HG03097 (cell line): Measurements from ENCODE around the gene C3AR1.
"Not testable (repeated sequence)": the region's sequence is repeated elsewhere in the genome, so short reads cannot be mapped to it uniquely, and the experiment has no call there.

ENCODE experiments used
- ATAC-seq: cut with Tn5 transposase; IDR thresholded peaks from one replicate; pipeline ENCODE4 v1.9.1; 2021; ENCODE audit not compliant: unreplicated experiment, low FRiP score

Gene C3AR1

DNA sequence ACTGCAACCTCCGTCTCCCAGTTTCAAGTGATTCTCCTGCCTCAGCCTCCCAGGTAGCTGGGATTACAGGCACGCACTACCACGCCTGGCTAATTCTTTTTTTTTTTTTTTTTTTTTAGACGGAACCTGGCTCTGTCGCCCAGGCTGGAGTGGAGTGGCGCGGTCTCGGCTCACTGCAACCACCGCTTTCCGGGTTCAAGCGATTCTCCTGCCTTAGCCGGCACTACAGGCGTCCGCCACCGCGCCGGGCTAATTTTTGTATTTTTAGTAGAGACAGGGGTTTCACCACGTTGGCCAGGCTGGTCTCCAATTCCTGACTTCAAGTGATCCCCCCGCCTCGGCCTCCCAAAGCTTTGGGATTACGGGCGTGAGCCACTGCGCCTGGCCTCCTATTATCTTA is 35.1 kb downstream of the C3AR1 start:
- ATAC-seq: not testable (repeated sequence)

DNA sequence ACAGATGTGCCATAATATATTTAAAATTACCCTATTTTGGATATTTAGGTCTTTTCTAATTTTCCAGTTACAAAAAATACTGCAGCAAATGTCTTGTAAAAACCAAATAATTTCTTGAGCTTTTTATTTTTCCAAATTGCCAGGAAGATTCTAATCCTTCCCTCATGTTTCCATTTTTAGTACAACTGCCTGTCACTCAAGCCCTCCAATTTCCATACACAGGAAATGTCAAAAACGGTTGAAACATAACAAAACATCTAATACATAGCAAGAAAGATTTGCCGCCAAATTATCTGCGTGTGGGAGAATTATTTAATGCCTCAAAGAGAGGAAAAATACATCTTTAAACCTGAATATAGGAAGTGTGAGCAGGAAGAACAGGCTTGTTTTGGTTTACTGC is 36.0 kb downstream of the C3AR1 start:
- no peak for ATAC-seq

DNA sequence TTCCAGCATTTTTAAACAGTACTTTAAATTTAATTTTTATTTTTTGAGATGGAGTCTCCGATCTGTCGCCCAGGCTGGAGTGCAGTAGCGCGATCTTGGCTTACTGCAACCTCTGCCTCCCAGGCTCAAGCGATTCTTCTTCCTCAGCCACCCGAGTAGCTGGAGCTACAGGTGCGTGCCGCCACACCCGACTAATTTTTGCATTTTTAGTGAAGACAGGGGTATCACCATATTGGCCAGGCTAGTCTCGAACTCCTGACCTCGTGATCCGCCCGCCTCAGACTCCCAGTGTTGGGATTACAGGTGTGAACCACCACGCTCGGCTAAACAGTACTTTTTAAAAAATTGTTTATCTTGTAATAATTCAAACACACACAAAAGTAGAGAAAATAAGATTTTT is 37.9 kb downstream of the C3AR1 start:
- no peak for ATAC-seq

DNA sequence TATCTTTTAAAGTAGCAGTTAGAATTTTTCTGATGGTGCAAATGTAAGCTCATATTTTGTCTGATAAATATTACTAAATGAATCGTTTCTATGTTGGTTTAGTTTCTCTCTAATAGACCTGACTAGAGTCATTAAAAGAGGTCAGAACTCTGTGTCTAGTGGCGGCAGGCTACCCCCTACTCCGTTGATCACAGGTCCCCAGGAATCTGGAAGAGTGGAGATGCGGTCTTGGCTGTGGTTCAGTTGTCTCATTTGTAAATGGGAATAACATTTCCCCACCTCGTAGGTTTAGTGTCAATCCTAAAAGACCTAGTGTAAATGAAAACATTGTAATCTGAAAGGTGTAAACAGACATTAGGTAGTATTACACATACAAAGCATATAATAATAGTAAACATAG is 38.3 kb downstream of the C3AR1 start:
- no peak for ATAC-seq

DNA sequence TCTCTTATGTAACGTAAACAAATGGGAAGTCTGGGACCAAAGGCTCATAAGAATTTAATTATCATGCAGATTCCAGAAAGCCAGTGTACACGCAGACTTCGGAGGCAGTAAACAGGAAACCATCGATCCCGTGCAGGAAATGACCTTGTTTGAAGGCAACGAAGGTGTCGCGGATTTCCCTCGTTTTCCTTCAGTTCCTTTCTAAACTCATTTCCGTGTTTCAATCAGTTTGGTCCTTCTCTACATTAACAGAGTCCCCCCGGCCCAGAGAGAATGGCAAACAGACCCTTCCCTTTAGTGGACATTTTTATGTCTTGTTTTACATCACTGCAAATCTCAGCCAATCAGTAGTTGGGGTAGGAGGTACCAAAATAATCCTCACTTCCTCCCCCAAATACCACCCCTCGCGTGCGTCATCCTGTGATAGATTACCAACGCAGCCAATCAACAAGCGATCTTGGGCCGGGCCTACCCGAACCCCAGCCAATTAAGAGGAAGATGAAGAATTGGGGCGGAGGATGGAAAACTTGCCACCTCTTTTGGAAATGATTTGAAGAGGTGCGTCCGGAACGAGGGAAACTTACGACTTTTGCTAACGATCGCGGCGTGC is 39.8 kb downstream of the C3AR1 start:
- peak; percentile 93 for ATAC-seq

DNA sequence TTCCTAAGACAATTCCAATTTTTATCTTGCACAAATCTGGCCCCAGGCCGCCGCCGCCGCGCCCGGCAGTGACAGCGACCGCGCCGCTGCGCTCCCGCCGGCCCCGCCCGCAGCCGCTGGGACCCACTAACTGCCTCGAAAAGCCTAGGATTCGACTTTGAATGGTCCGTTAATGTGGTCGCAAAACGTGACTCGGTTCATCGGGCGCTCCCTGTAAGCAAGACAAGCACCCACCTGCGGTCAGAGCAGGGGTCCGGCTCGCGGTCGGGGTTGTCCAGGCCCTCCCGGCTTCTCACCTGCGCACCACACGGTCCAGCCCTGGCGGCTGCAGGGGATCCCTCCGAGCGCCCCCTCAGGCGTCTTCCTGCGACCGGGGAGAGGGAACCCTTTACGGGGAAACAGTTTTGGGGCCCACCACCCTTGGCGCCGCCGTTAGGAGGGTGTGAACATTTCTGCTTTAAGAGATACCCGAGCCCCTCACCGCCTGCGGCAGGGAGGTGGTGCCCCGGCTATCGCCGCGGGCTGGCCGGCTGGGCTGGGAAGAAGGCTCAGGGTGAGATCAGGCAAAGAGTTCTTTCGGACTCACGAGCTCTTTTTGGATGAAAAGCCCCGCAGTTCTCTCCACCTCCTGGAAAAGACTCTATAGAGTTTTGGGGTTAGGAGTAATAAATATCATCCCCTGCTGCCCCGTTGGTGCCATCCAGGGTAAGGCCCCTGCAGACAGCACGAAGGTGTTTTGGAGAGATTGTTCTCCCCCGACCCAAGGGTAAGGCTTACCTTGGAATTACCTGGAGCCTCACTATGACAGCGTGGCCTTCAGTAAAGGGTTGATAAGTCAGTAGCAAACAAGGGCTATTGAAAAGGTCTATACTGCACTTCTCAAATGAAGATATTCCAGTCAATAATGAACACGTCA is 47.2 kb downstream of the C3AR1 start:
- ATAC-seq: no peak

- not testable (repeated sequence) for ATAC-seq
These were observed 47.9 kb downstream of the C3AR1 start for GRCh38 chr12:8018213-8018612.

- ATAC-seq: no peak
These were observed 51.3 kb downstream of the C3AR1 start for GRCh38 chr12:8014836-8015235.

DNA sequence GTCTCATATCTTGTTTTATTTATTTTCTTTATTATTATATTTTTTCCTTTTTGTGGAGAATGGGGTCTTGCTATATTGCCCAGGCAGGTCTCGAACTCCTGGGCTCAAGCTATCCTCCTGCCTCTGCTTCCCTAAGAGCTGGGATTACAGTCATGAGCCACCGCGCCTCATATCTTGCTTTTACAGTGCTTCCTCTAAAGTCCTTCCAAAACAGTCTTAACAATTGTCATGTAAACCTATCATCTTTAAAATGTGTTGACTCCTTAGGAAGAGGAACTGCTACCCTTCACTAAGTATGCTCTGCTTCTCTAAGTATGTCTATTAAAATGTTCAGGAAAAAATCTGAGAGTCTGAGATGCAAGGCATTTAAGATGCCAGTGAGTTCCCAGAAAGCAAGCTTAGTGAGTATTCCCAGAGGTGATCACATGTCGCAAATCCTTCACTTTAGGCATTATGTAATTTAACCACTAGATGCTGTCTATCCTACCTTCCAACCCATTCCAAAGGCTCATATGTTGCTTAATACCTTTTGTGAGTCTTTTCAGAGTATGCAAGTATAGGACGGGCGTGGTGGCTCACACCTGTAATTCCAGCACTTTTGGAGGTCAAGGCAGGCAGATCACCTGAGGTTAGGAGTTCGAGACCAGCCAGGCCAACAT is 53.4 kb downstream of the C3AR1 start:
- no peak for ATAC-seq

DNA sequence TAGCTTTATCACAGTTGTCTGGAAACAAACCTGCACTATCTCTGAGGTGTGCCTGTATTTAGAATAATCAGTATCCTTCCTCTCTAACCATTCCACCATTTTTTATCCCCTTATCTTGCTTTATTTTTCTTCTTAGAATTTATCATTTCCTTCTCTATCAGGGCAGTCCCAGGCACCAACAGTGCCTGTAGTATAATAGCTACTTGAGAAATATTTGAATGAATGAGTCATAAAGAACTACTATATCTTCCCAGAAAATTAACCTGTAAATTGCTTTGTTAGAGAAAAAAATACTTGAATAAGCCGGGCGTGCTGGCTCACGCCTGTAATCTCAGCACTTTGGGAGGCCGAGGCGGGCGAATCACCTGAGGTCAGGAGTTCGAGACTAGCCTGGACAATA is 54.8 kb downstream of the C3AR1 start:
- no peak for ATAC-seq
